GM12891 (cell line): ENCODE data around the gene S100A5. TPM values are rescaled to one million over a fixed set of nuclear protein-coding genes. Genes with fewer than 3 reads are reported as not detected.
A peak's percentile ranks its signal among the peaks of the same experiment; 100 is the strongest.
"Not testable (repeated sequence)": the region's sequence is repeated elsewhere in the genome, so short reads cannot be mapped to it uniquely, and the experiment has no call there.

Experiments
- DNase-seq: peaks from one replicate; pipeline ENCODE4 v3.0.0; 2011; ENCODE audit warnings: low spot score; ENCODE audit not compliant: insufficient read length
- FAIRE-seq: peaks from 2 replicates; lab custom pipeline; 2011; peaks lifted over from hg19 to GRCh38; lab: Jason Lieb, UNC
- PAX5 ChIP-seq: IDR thresholded peaks from 2 replicates; pipeline ENCODE4 v1.6.1; 2011; ENCODE audit warnings: low read length, moderate library complexity, mild to moderate bottlenecking; ENCODE audit not compliant: insufficient read depth, severe bottlenecking
- POLR2A ChIP-seq: IDR thresholded peaks from 2 replicates; pipeline ENCODE4 v1.6.1; 2011; ENCODE audit warnings: low read depth, low read length, control low read depth
- POLR2AphosphoS5 ChIP-seq: IDR thresholded peaks from 2 replicates; pipeline ENCODE4 v1.6.1; 2011; ENCODE audit warnings: low read depth, low read length, control low read depth
- POU2F2 ChIP-seq: IDR thresholded peaks from 2 replicates; pipeline ENCODE4 v1.6.1; 2011; ENCODE audit warnings: low read depth, mild to moderate bottlenecking, control low read depth, low read length, moderate library complexity
- SPI1 ChIP-seq: IDR thresholded peaks from 2 replicates; pipeline ENCODE4 v1.6.1; 2011; ENCODE audit warnings: low read depth, low read length, control low read depth
- TAF1 ChIP-seq: IDR thresholded peaks from 2 replicates; pipeline ENCODE4 v1.6.1; 2011; ENCODE audit warnings: low read depth, low read length, control low read depth
- polyA plus RNA-seq: library from polyadenylated mRNA; unstranded; fragments of >200 nt; gene quantifications from one replicate; pipeline ENCODE4 v1.2.1, GENCODE V29; 2012; ENCODE audit warnings: low read depth, missing spikeins, inconsistent platforms; ENCODE audit not compliant: missing spikeins

Gene S100A5, protein sequence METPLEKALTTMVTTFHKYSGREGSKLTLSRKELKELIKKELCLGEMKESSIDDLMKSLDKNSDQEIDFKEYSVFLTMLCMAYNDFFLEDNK
- polyA plus RNA-seq = 0.47 TPM

- no peak for FAIRE-seq
- TF ChIP-seq PAX5 (no peak), TAF1 (no peak), SPI1 (peak; percentile 83), POU2F2 (no peak), POLR2A (no peak)
- DNase-seq = no peak
These were observed at the start of gene S100A5 for GRCh38 chr1:153540394-153541361. S100A5 (minus strand) TSS chr1:153540934; CDS start chr1:153540191, 743 bp downstream.

DNA sequence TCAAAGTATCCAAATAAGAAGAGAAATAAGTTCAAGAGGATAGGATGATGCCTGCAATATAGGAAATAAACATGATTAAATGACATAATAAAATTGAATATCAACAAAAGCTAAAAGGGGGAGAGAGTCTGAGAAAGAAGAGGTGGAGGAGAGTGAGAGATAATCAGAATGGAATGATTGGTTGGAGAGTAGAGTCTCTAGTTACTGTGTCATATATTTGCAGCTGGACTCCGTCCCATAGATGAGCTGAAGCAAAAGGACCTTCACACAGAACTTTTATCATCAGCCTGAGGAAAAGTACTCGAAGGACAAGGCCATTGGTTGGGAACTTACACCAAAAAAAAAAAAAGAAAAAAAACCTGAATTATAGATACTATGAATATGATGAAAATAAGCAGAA lies 47.7 kb upstream of the S100A5 start:
- no peak for TF ChIP-seq PAX5
- TF ChIP-seq POLR2AphosphoS5 = no peak
- no peak for TF ChIP-seq POLR2A
- no peak for TF ChIP-seq SPI1
- no peak for TF ChIP-seq POU2F2
- no peak for TF ChIP-seq TAF1
- FAIRE-seq = no peak
- DNase-seq = no peak

GRCh38 chr1:153588033-153588432 lies 47.3 kb upstream of the S100A5 start:
- not testable (repeated sequence) for FAIRE-seq

DNA sequence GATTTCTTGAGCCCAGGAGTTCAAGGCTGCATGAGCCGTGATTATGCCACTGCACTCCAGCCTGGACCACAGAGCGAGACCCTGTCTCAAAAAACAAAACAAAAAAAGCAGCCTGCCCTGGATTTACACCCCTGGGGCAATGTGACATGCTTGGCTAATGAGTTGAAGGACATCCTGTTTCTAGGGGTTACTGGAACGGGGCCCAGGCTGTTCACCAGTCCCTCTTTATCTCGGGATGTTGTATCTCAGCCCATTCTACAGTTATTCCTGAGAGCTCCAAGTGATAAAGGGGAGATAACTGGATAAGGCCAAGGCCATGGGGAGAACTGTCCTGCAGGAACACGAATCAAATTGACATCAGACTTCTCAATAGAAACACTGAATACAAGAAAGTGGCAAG lies 46.6 kb upstream of the S100A5 start:
- FAIRE-seq (no peak), DNase-seq (no peak)
- TF ChIP-seq POLR2AphosphoS5 (no peak), POLR2A (no peak), TAF1 (no peak), PAX5 (no peak), POU2F2 (no peak), SPI1 (no peak)

More at GRCh38 chr1:153588033-153588432, 47.3 kb upstream of the S100A5 start:
- DNase-seq = not testable (repeated sequence)

GRCh38 chr1:153586347-153586746 lies 45.6 kb upstream of the S100A5 start:
- FAIRE-seq (no peak), DNase-seq (no peak)
- TF ChIP-seq POLR2A = no peak
- no peak for TF ChIP-seq TAF1
- no peak for TF ChIP-seq PAX5
- TF ChIP-seq SPI1 = no peak
- no peak for TF ChIP-seq POLR2AphosphoS5
- no peak for TF ChIP-seq POU2F2

DNA sequence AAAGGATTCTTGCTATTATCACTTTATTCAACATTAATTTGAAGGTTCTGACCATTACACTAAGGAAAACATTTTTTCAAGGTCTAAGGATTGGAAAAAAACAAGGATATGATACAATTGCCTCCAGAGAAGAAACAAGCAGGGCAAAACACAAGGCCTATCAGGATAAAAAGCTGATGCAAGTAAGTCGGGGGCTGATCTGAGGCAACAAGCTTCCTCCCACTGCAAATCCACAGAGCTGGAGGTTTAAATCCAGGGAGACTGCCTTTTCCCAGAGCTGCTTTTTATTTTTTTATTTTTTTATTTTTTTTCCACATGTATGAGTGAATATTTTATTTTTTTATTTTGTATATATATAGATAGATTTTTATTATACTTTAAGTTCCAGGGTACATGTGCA lies 44.3 kb upstream of the S100A5 start:
- DNase-seq (no peak), FAIRE-seq (no peak)
- no peak for TF ChIP-seq PAX5
- no peak for TF ChIP-seq POU2F2
- TF ChIP-seq POLR2AphosphoS5 = no peak
- TF ChIP-seq POLR2A = no peak
- TF ChIP-seq TAF1 = no peak
- TF ChIP-seq SPI1 = no peak

DNA sequence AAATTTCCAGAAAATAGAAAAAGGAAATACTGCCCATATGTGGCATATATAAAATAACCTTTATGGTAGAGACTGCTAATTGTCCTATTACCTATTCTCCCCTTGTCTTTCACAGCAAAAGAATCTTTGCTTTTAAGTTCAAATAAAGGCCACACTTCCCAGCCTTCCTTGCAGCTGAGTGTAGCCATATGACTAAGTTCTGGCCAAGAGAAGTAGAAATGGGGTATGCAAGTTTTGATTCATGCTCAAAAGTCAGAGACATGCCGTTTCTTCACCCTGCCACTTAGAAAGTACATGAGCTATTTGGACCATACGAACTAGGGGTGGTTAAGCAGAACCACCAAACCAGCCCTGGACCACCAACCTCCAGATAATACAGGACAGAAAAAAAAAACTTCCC lies 43.2 kb upstream of the S100A5 start:
- DNase-seq = no peak
- FAIRE-seq = no peak
- TF ChIP-seq POLR2AphosphoS5 (no peak), SPI1 (no peak), PAX5 (no peak), TAF1 (no peak), POLR2A (no peak), POU2F2 (no peak)

GRCh38 chr1:153583514-153583913 lies 42.8 kb upstream of the S100A5 start:
- not testable (repeated sequence) for FAIRE-seq

GRCh38 chr1:153582836-153583235 lies 42.1 kb upstream of the S100A5 start:
- not testable (repeated sequence) for FAIRE-seq, DNase-seq

More at GRCh38 chr1:153583514-153583913, 42.8 kb upstream of the S100A5 start:
- DNase-seq = not testable (repeated sequence)

GRCh38 chr1:153578936-153579335 lies 38.2 kb upstream of the S100A5 start:
- no peak for TF ChIP-seq POLR2A
- TF ChIP-seq POU2F2 = no peak
- no peak for TF ChIP-seq PAX5
- TF ChIP-seq SPI1 = no peak
- TF ChIP-seq TAF1 = no peak
- no peak for TF ChIP-seq POLR2AphosphoS5
- no peak for FAIRE-seq
- no peak for DNase-seq
